GM19238 (cell line): ENCODE data around the gene ANO7.

ENCODE experiments used
- DNase-seq: peaks from one replicate; pipeline ENCODE4 v3.0.0; 2011; ENCODE audit warnings: low spot score; ENCODE audit not compliant: insufficient read length

ANO7 gene

GRCh38 chr2:241271706-241272302, 83.3 kb downstream of the ANO7 start:
- DNase-seq = peak; percentile 60

GRCh38 chr2:241272303-241273209, 84.1 kb downstream of the ANO7 start:
- peak; percentile 46 for DNase-seq

- no peak for DNase-seq
These were observed 84.9 kb downstream of the ANO7 start for GRCh38 chr2:241273210-241274020.

- DNase-seq = no peak
These were observed 85.7 kb downstream of the ANO7 start for GRCh38 chr2:241274127-241274526.
